GM23248 (cell line): ENCODE measurements around the gene FADS6.

Experiments used
- EZH2 ChIP-seq: fragments of 200-600 bp; sonication (generic); IDR thresholded peaks from 2 replicates; pipeline ENCODE4 v1.6.1; 2018; ENCODE audit warnings: antibody characterized with exemption, mild to moderate bottlenecking; ENCODE audit not compliant: insufficient read depth, poor library complexity, severe bottlenecking
- EZH2phosphoT487 ChIP-seq: fragments of 200-600 bp; sonication (generic); IDR thresholded peaks from 2 replicates; pipeline ENCODE4 v1.6.1; 2018; ENCODE audit warnings: antibody characterized with exemption, moderate library complexity, mild to moderate bottlenecking, low read depth; ENCODE audit not compliant: insufficient read depth

DNA sequence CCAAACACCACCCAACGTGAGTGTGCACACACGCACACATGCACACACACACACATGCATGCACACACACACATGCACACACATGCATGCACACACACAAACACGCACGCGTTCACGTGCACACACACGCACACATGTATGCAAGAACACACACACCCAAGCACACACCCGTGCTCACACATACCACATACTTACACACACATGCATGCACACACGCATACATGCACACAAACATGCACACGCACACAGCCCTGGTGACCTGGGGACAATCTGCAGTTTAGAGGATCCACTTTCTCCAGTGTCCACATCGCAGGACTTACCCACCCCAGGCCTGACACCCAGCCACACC is 23.4 kb upstream of the FADS6 start:
- TF ChIP-seq EZH2phosphoT487, result no peak
- no peak for TF ChIP-seq EZH2
